BLaER1 (cell line): Measurements from ENCODE around the gene PAH.

Source experiments
- H3K27ac ChIP-seq: shearing (Covaris generic); formaldehyde crosslinking; 2 replicates; pipeline ENCODE4 v1.8.1; 2022
- H3K27me3 ChIP-seq: shearing (Covaris generic); formaldehyde crosslinking; 2 replicates; pipeline ENCODE4 v1.8.1; 2022
- H3K36me3 ChIP-seq: shearing (Covaris generic); formaldehyde crosslinking; 2 replicates; pipeline ENCODE4 v1.8.1; 2022
- H3K4me1 ChIP-seq: shearing (Covaris generic); formaldehyde crosslinking; 2 replicates; pipeline ENCODE4 v1.8.1; 2022
- H3K4me2 ChIP-seq: shearing (Covaris generic); formaldehyde crosslinking; 2 replicates; pipeline ENCODE4 v1.8.1; 2022
- H3K4me3 ChIP-seq: shearing (Covaris generic); formaldehyde crosslinking; 2 replicates; pipeline ENCODE4 v1.8.1; 2022
- H3K9ac ChIP-seq: shearing (Covaris generic); formaldehyde crosslinking; 2 replicates; pipeline ENCODE4 v1.8.1; 2022
- H3K9me3 ChIP-seq: shearing (Covaris generic); formaldehyde crosslinking; 2 replicates; pipeline ENCODE4 v1.8.1; 2022
- H4K20me1 ChIP-seq: shearing (Covaris generic); formaldehyde crosslinking; 2 replicates; pipeline ENCODE4 v1.8.1; 2022
- Cebpa-rat ChIP-seq: shearing (Covaris generic); IDR thresholded peaks from 2 replicates; pipeline ENCODE4 v1.8.1; 2022

PAH gene

DNA sequence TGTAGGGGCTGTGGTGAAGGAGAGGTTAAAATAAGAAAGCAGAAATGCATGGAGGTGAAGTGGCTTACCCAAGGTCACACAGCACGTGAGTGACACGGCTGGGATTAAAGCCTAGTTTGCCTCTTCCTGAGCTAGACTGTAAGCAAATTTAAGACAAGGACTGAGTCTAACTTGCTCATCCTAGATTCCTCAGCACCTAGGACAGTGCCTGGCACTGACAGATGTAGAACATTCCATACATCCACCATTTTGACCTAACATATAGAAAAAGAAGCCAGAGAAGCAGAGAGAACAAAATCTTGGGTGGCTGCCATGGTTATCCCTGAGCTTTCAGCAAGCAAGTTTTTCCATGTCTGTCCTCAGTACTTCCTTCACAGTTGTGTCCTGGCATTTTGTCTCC, 110.5 kb downstream of the PAH start:
- Histone ChIP-seq H3K27ac (no peak overlapping the region), H3K4me1 (no peaks in the 10 kb centered on the region), H4K20me1 (no peaks in the 10 kb centered on the region), H3K4me2 (no peak overlapping the region), H3K9ac (no peak overlapping the region), H3K27me3 (no peaks in the 10 kb centered on the region), H3K4me3 (no peak overlapping the region), H3K36me3 (no peaks in the 10 kb centered on the region), H3K9me3 (no peaks in the 10 kb centered on the region)
- no peak for TF ChIP-seq Cebpa-rat

- H3K9me3 ChIP-seq, result no peaks in the 10 kb centered on the region
- no peaks in the 10 kb centered on the region for H4K20me1 ChIP-seq
- H3K27ac ChIP-seq, result no peak overlapping the region
- H3K27me3 ChIP-seq, result no peaks in the 10 kb centered on the region
- H3K4me1 ChIP-seq, result no peaks in the 10 kb centered on the region
- no peak for TF ChIP-seq Cebpa-rat
- H3K4me3 ChIP-seq, result no peak overlapping the region
- no peak overlapping the region for H3K4me2 ChIP-seq
- no peak overlapping the region for H3K9ac ChIP-seq
- H3K36me3 ChIP-seq, result no peaks in the 10 kb centered on the region
Measured at GRCh38 chr12:102806110-102806509, 110.9 kb downstream of the PAH start.

DNA sequence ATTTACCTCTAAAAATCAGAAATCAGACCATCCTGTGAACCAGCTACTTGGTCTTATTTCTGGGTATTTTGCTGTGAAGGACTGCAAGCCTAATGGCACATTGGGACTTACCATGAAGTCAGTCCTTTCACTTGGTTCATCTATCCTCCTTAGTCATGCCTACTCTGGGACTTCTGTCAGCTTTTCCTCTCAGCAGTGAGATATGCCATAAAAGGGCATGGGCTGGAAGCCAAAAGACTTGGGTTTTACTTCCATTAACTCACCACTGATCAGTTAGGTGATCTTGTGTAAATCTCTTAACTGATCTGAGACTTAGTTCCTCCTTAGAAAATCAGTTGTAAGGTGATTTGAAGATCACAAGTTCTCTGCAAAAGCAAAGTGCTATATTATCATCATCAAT, 116.5 kb downstream of the PAH start:
- no peak for TF ChIP-seq Cebpa-rat
- Histone ChIP-seq H4K20me1 (no peaks in the 10 kb centered on the region), H3K4me3 (no peak overlapping the region), H3K27me3 (no peaks in the 10 kb centered on the region), H3K9me3 (no peaks in the 10 kb centered on the region), H3K27ac (no peak overlapping the region), H3K36me3 (no peaks in the 10 kb centered on the region), H3K4me1 (no peaks in the 10 kb centered on the region), H3K9ac (no peak overlapping the region), H3K4me2 (no peak overlapping the region)

DNA sequence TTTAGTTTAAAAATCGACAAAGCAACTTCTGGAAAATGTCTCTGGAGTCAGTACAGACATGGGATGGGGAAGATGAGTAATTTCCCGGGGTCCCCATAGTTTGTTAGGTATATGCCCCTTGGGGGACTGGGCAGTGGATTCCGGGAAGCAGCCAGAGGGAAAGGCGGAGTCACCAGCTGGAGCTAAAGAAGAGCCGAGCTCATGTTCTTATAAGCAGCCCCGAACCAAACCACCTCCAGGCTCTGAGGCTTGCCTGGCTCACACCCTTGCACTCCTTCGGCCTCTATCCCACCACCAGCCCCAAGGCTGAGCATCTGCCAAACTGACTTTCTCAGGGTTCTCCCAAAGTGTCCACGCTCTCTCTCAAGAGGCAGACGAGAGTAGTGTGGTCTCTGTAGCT, 117.8 kb downstream of the PAH start:
- no peaks in the 10 kb centered on the region for H3K4me1 ChIP-seq
- no peak overlapping the region for H3K9ac ChIP-seq
- no peaks in the 10 kb centered on the region for H4K20me1 ChIP-seq
- H3K9me3 ChIP-seq, result no peaks in the 10 kb centered on the region
- H3K27me3 ChIP-seq, result no peaks in the 10 kb centered on the region
- no peaks in the 10 kb centered on the region for H3K36me3 ChIP-seq
- no peak overlapping the region for H3K4me2 ChIP-seq
- H3K27ac ChIP-seq, result no peak overlapping the region
- no peak overlapping the region for H3K4me3 ChIP-seq
- no peak for TF ChIP-seq Cebpa-rat

GRCh38 chr12:102797528-102797927, 119.5 kb downstream of the PAH start:
- H3K36me3 ChIP-seq, result no peaks in the 10 kb centered on the region
- no peak overlapping the region for H3K4me3 ChIP-seq
- no peak overlapping the region for H3K27ac ChIP-seq
- no peaks in the 10 kb centered on the region for H3K27me3 ChIP-seq
- H3K9ac ChIP-seq, result no peak overlapping the region
- no peak for TF ChIP-seq Cebpa-rat
- H3K4me1 ChIP-seq, result no peaks in the 10 kb centered on the region
- no peaks in the 10 kb centered on the region for H3K9me3 ChIP-seq
- H4K20me1 ChIP-seq, result no peaks in the 10 kb centered on the region
- no peak overlapping the region for H3K4me2 ChIP-seq

- Histone ChIP-seq H3K4me3 (no peak overlapping the region), H3K27ac (no peak overlapping the region), H3K27me3 (no peaks in the 10 kb centered on the region), H4K20me1 (no peaks in the 10 kb centered on the region), H3K9me3 (no peaks in the 10 kb centered on the region), H3K9ac (no peak overlapping the region), H3K4me1 (no peaks in the 10 kb centered on the region), H3K4me2 (no peak overlapping the region), H3K36me3 (no peaks in the 10 kb centered on the region)
- TF ChIP-seq Cebpa-rat, result no peak
Measured at GRCh38 chr12:102793921-102794320, 123.1 kb downstream of the PAH start.
